ENCODE results near the gene FBLN1.

- TF ChIP-seq CTCF (IDR thresholded peaks at IDR 0.05) = no peak
- no peak for TF ChIP-seq POLR2A (IDR thresholded peaks at IDR 0.05)
These were observed 13.5 kb downstream of the FBLN1 start for GRCh38 chr22:45516163-45516562.

Measured in transverse colon (tissue), 3 donors.